Measurements from ENCODE around the gene DDX25. TPM values are rescaled to one million over a fixed set of nuclear protein-coding genes. Genes with fewer than 3 reads are reported as not detected.

The DDX25 gene
- total and polyA plus RNA-seq, 5 donors = 0.05 TPM; not detected in 4

DNA sequence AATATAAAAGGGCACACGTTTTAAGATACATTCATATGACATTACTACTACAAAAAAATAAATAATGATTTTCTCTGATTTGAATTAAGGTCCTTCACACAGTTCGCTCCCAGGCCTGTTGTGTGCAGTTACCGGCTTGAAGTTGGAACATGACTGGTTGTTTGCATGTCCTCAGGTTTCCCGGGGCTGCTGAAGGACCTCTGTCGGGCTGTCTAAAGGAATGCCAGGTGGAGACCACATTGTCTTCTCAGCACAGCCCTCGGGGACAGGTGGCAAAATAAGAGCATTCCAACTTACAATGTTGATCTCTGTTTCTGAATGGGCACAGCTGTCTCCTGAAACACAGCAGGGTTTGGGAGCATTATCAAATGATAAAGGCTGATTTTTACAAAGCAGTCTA lies 56.5 kb downstream of the DDX25 start:
- whole genome bisulfite sequencing = 87% methylated on average over 6 of the region's 6 CpGs
- intact Hi-C loops (cut with DNase I) = no loop called here
- ATAC-seq = no peak
- DNase-seq = no peak
- Histone ChIP-seq H3K4me1 (ENCODE audit: control insufficient read depth, insufficient read depth, low read length) (no peaks in the 10 kb centered on the region), H3K27ac (ENCODE audit: low read length) (no peak overlapping the region), H3K27me3 (ENCODE audit: control insufficient read depth, insufficient read depth) (no peaks in the 10 kb centered on the region), H3K9me3 (ENCODE audit: control insufficient read depth, low read length) (peaks cover 2% of the 10 kb centered on the region), H3K4me3 (ENCODE audit: low read length) (no peak overlapping the region)

DNA sequence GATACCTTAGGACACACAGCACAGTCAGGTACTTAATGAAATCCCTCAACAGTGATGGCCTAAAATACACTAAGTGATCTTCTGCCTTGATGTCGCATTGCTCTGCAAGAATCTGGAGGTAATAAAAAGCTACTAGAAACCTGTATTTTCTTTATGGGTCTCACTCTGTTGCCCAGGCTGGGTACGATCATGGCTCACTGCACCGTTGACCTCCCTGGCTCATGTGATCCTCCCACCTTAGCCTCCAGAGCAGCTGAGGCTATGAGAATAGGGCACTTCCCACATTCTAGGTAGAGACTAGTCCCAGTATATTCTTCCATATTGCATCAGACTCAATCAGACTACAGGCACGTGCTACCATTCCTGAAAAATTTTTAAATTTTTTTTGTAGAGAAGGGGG lies 63.2 kb downstream of the DDX25 start:
- H3K4me3 ChIP-seq (ENCODE audit: low read length) = no peak overlapping the region
- no peak for DNase-seq
- no peaks in the 10 kb centered on the region for H3K4me1 ChIP-seq (ENCODE audit: control insufficient read depth, insufficient read depth, low read length)
- no peak for ATAC-seq
- WGBS = 93% methylated on average over 4 of the region's 4 CpGs
- no peak overlapping the region for H3K27ac ChIP-seq (ENCODE audit: low read length)
- H3K9me3 ChIP-seq (ENCODE audit: control insufficient read depth, low read length) = no peaks in the 10 kb centered on the region
- no peaks in the 10 kb centered on the region for H3K27me3 ChIP-seq (ENCODE audit: control insufficient read depth, insufficient read depth)
- intact Hi-C loops (cut with DNase I) = no loop called here

DNA sequence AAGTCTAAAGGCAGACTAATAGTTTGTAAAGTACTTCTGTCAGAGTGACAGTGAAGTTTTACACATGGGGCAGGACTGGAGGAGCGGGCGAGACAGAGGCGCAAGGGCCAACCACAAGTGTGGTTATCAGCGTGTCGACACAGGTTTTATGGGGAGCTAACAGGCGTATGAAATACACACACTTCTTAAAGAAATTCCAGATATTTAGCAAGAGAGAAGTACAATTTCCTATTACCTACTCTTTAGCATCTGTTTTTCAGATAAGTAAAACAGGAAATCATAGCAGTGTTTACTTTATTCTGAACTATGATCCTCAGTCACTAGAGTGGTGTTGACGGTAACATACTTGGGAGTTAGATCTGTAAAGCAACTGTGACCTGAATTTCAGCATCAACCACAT lies 64.0 kb downstream of the DDX25 start:
- DNase-seq (no peak), ATAC-seq (no peak)
- Histone ChIP-seq H3K4me1 (ENCODE audit: control insufficient read depth, insufficient read depth, low read length) (no peaks in the 10 kb centered on the region), H3K9me3 (ENCODE audit: control insufficient read depth, low read length) (no peaks in the 10 kb centered on the region), H3K4me3 (ENCODE audit: low read length) (no peak overlapping the region), H3K27ac (ENCODE audit: low read length) (no peak overlapping the region), H3K27me3 (ENCODE audit: control insufficient read depth, insufficient read depth) (no peaks in the 10 kb centered on the region)
- intact Hi-C loops (cut with DNase I) = no loop called here
- 51% methylated on average over 7 of the region's 7 CpGs for WGBS

DNA sequence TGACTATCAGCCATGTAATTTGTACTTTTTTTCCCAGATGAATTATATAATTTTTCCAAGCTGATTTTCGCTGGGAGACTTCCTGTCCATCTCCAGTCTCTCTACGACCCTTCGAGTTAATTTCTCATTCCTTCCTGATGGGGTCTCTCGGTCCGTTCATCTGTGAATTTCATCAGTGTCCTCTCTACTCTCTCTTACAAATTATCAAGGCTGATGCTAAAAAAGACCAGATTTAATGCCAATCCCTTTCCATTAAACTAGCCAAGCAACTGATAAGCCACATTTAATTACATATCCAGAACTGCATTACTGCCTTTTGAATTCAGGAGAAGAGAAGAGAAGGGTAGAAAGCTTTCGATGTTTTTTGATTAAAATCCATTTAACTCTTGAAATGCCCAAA lies 67.3 kb downstream of the DDX25 start:
- Histone ChIP-seq H3K27ac (ENCODE audit: low read length) (no peak overlapping the region), H3K9me3 (ENCODE audit: control insufficient read depth, low read length) (no peaks in the 10 kb centered on the region), H3K4me1 (ENCODE audit: control insufficient read depth, insufficient read depth, low read length) (no peaks in the 10 kb centered on the region), H3K27me3 (ENCODE audit: control insufficient read depth, insufficient read depth) (no peaks in the 10 kb centered on the region), H3K4me3 (ENCODE audit: low read length) (no peak overlapping the region)
- no peak for DNase-seq
- WGBS = 33% methylated on average over 6 of the region's 6 CpGs
- intact Hi-C loops (cut with DNase I) = loop anchor here in 1 of 4 donors (2.0 kb wide), 1 partner anchor 13 kb away; no protein-coding TSS in a partner anchor
- peak in 1 of 2 donors; percentile 22 for ATAC-seq

DNA sequence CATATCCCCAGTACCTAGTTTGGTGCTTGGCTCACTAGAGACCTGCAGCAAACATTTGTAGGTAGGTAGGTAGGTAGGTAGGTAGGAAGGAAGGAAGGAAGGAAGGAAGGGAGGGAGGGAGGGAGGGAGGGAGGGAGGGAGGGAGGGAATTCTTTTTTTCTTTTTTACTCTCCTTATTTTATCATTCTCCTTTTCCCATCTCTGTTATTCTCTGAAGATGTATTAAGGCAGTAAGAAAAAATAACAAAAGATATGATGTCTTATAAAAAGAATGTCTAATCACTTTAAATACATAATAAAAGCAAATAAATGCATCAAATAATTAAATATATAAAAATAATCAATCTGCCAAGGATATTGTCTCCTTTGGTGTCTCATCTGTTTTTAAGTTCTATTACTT lies 70.0 kb downstream of the DDX25 start:
- Histone ChIP-seq H3K27me3 (ENCODE audit: control insufficient read depth, insufficient read depth) (no peaks in the 10 kb centered on the region), H3K27ac (ENCODE audit: low read length) (no peak overlapping the region), H3K4me1 (ENCODE audit: control insufficient read depth, insufficient read depth, low read length) (no peaks in the 10 kb centered on the region), H3K9me3 (ENCODE audit: control insufficient read depth, low read length) (no peaks in the 10 kb centered on the region), H3K4me3 (ENCODE audit: low read length) (no peak overlapping the region)
- ATAC-seq (no peak), DNase-seq (no peak)
- intact Hi-C loops (cut with DNase I) = no loop called here

DNA sequence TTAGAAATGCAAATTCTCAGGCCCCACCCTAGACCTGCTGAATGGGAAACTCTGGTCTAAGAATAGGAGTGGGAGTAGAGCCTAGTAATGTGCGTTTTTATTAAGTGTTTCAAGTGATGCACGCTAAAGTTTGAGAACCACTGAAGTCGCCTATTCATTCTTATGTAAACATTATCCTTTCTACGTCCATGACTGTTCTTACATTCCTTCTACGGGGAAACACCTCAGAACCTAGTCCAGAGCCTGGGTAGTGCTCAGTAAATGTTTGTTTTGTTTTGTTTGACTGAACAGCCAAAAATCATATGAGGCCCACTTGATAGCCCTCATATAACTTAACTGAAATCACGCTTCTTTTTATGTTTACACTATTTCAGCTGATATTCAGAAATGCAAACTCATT lies 71.3 kb downstream of the DDX25 start:
- intact Hi-C loops (cut with DNase I) = no loop called here
- Histone ChIP-seq H3K9me3 (ENCODE audit: control insufficient read depth, low read length) (no peaks in the 10 kb centered on the region), H3K27ac (ENCODE audit: low read length) (no peak overlapping the region), H3K4me3 (ENCODE audit: low read length) (no peak overlapping the region), H3K27me3 (ENCODE audit: control insufficient read depth, insufficient read depth) (no peaks in the 10 kb centered on the region), H3K4me1 (ENCODE audit: control insufficient read depth, insufficient read depth, low read length) (no peaks in the 10 kb centered on the region)
- DNase-seq = no peak
- no peak for ATAC-seq
- WGBS = 95% methylated on average over 6 of the region's 6 CpGs

DNA sequence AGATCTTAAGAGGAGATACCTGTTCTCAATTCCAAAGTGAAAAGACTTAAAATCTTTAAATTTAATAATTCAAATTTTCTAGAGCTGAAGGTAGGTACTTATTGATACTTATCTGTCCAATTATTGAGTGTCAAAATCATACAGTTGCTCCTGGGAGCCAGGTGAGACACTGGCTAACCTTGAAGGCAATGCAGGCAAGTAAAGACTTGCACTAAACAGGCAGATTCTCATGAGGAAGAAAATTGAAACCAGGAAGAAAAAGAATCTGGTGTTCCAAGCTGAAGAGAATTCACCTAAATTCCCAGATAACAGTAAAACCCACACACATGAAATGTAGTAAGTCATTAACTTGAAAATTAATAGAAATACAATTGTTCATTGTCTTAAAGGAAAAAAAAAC lies 71.8 kb downstream of the DDX25 start:
- ATAC-seq = no peak

DNA sequence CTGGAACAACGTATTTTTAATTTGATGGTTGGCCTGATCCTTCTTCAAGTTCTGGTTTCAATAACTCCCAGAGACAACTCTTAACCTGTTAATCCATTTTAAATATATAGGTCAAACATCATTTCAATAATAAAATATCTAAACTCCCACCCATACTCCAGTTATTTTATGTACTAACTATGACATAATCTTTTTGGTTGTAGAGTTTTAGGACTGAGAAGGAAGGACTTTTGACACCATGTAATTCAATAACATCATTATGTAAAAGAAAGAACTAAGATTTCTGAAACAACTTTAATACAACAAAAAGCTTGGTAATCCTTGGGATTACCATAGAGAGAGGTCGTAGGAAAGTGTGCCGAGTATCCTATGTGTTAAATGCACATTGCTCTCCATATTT lies 73.0 kb downstream of the DDX25 start:
- Histone ChIP-seq H3K27me3 (ENCODE audit: control insufficient read depth, insufficient read depth) (no peaks in the 10 kb centered on the region), H3K9me3 (ENCODE audit: control insufficient read depth, low read length) (no peaks in the 10 kb centered on the region), H3K4me1 (ENCODE audit: control insufficient read depth, insufficient read depth, low read length) (no peaks in the 10 kb centered on the region), H3K27ac (ENCODE audit: low read length) (no peak overlapping the region), H3K4me3 (ENCODE audit: low read length) (no peak overlapping the region)
- ATAC-seq (no peak), DNase-seq (no peak)
- WGBS = 89% methylated on average over 3 of the region's 3 CpGs
- intact Hi-C loops (cut with DNase I) = no loop called here

More for the DNA sequence above, 71.8 kb downstream of the DDX25 start:
- Histone ChIP-seq H3K27me3 (ENCODE audit: control insufficient read depth, insufficient read depth) (no peaks in the 10 kb centered on the region), H3K9me3 (ENCODE audit: control insufficient read depth, low read length) (no peaks in the 10 kb centered on the region), H3K4me3 (ENCODE audit: low read length) (no peak overlapping the region), H3K4me1 (ENCODE audit: control insufficient read depth, insufficient read depth, low read length) (no peaks in the 10 kb centered on the region), H3K27ac (ENCODE audit: low read length) (no peak overlapping the region)
- no peak for DNase-seq
- intact Hi-C loops (cut with DNase I) = no loop called here

DNA sequence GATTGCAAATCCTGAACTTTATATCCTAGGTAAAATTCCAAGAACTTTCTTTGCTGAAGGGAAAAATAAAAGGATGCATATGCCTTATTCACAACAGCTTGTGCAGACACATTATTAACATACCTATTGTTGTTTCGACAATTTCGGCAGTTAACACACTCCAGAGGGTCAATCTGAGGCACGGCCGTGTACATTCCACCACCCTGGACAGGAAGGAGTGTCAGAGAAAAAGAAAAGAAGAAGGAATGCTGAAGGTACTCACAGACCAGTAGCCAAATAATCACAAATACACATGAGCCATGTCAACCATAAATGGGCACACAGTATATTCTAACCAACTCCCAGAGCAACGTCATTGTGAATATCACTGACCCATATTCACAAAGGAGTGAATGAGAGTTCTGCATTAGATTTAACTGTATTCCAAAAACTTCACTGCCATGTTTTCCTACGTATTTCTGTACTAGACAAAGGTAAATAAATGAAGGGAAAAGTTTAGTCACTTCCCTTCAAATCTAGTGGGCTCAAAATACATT lies 73.9 kb downstream of the DDX25 start:
- H3K27ac ChIP-seq (ENCODE audit: low read length) = no peak overlapping the region
- no peaks in the 10 kb centered on the region for H3K4me1 ChIP-seq (ENCODE audit: control insufficient read depth, insufficient read depth, low read length)
- no peaks in the 10 kb centered on the region for H3K27me3 ChIP-seq (ENCODE audit: control insufficient read depth, insufficient read depth)
- no peak overlapping the region for H3K4me3 ChIP-seq (ENCODE audit: low read length)
- H3K9me3 ChIP-seq (ENCODE audit: control insufficient read depth, low read length) = no peaks in the 10 kb centered on the region
- ATAC-seq (no peak), DNase-seq (no peak)
- 73% methylated on average over 6 of the region's 6 CpGs for WGBS
- intact Hi-C loops (cut with DNase I) = no loop called here

Other genes with a start within 250 kb of the DDX25 start
- gene ACRV1, start 223.7 kb upstream of the DDX25 start, total RNA-seq = not detected
- gene ACRV1, start 223.7 kb upstream of the DDX25 start, polyA plus RNA-seq = not detected
- not detected for gene PATE1, start 158.2 kb upstream of the DDX25 start, total RNA-seq
- gene PATE1, start 158.2 kb upstream of the DDX25 start, polyA plus RNA-seq = not detected
- gene PATE2, start 125.7 kb upstream of the DDX25 start, total RNA-seq = not detected
- not detected for gene PATE2, start 125.7 kb upstream of the DDX25 start, polyA plus RNA-seq
- gene PATE3, start 116.4 kb upstream of the DDX25 start, total RNA-seq = not detected
- gene PATE3, start 116.4 kb upstream of the DDX25 start, polyA plus RNA-seq = not detected
- gene PATE4, start 71.2 kb upstream of the DDX25 start, total RNA-seq = not detected
- not detected for gene PATE4, start 71.2 kb upstream of the DDX25 start, polyA plus RNA-seq
- 1 to 10 TPM; 4.3 to 7.2 (median 5.2) TPM for gene HYLS1, start 16.8 kb upstream of the DDX25 start, total RNA-seq
- 4.9 TPM for gene HYLS1, start 16.8 kb upstream of the DDX25 start, polyA plus RNA-seq
- gene PUS3, start 1.3 kb upstream of the DDX25 start, total RNA-seq = 1 to 10 TPM; 6.1 to 9.5 (median 9.2) TPM
- 5.7 TPM for gene PUS3, start 1.3 kb upstream of the DDX25 start, polyA plus RNA-seq
- gene VSIG10L2, start 41.5 kb downstream of the DDX25 start, total RNA-seq = under 1 TPM in 1 of 4 donors, not detected in 3; 0.50 TPM
- 0.29 TPM for gene VSIG10L2, start 41.5 kb downstream of the DDX25 start, polyA plus RNA-seq
- 10 to 100 TPM; 18.4 to 32.2 (median 23.5) TPM for gene CDON, start 158.4 kb downstream of the DDX25 start, total RNA-seq
- gene CDON, start 158.4 kb downstream of the DDX25 start, polyA plus RNA-seq = 4.4 TPM

Measured in right cardiac atrium (tissue), 5 donors.